GM23338 (cell line): ENCODE results near the gene KIAA1217. TPM values are rescaled to one million over a fixed set of nuclear protein-coding genes. Genes with fewer than 3 reads are reported as not detected.

Source experiments
- ATAC-seq: fragments of 200-7000 bp; cut with Tn5 transposase; 3 replicates; pipeline ENCODE4 v1.9.1; 2020
- DNase-seq: peaks from one replicate; pipeline ENCODE4 v3.0.0-alpha.2; 2015; ENCODE audit warnings: low spot score
- H2AFZ ChIP-seq: fragments of 200-600 bp; sonication (generic); 2 replicates; pipeline ENCODE4 v1.8.0; 2016; ENCODE audit warnings: antibody characterized with exemption, mild to moderate bottlenecking, moderate library complexity
- H3F3A ChIP-seq: fragments of 200-600 bp; sonication (generic); replicated peaks from 2 replicates; pipeline ENCODE4 v1.8.0; 2017; ENCODE audit warnings: antibody characterized with exemption, mixed run types, low read depth
- H3K27ac ChIP-seq: fragments of 200-600 bp; sonication (generic); 2 replicates; pipeline ENCODE4 v1.6.1; 2016; ENCODE audit warnings: low read depth
- H3K27me3 ChIP-seq: fragments of 200-600 bp; sonication (generic); 2 replicates; pipeline ENCODE4 v1.8.0; 2016; ENCODE audit warnings: mild to moderate bottlenecking, mixed run types, moderate library complexity; ENCODE audit not compliant: insufficient read depth
- H3K36me3 ChIP-seq: fragments of 200-600 bp; sonication (generic); 2 replicates; pipeline ENCODE4 v1.8.0; 2016; ENCODE audit warnings: mild to moderate bottlenecking; ENCODE audit not compliant: insufficient read depth
- H3K4me1 ChIP-seq: fragments of 200-600 bp; sonication (generic); 2 replicates; pipeline ENCODE4 v1.8.0; 2016; ENCODE audit warnings: mild to moderate bottlenecking, moderate library complexity; ENCODE audit not compliant: insufficient read depth
- H3K4me2 ChIP-seq: fragments of 200-600 bp; sonication (generic); 2 replicates; pipeline ENCODE4 v1.7.1; 2017; ENCODE audit warnings: mixed run types
- H3K4me3 ChIP-seq: fragments of 200-600 bp; sonication (generic); 2 replicates; pipeline ENCODE4 v1.6.1; 2016; ENCODE audit warnings: mixed run types
- H3K79me2 ChIP-seq: fragments of 200-600 bp; sonication (generic); replicated peaks from 2 replicates; pipeline ENCODE4 v1.8.0; 2017; ENCODE audit warnings: mild to moderate bottlenecking; ENCODE audit not compliant: insufficient read depth
- H3K9me2 ChIP-seq: fragments of 200-600 bp; sonication (generic); 2 replicates; pipeline ENCODE4 v1.8.0; 2017; ENCODE audit not compliant: insufficient read depth
- H4K20me1 ChIP-seq: fragments of 200-600 bp; sonication (generic); replicated peaks from 2 replicates; pipeline ENCODE4 v1.8.0; 2017; ENCODE audit warnings: mild to moderate bottlenecking; ENCODE audit not compliant: insufficient read depth
- H3K27ac Mint-ChIP-seq: 2 replicates; pipeline ENCODE4 v1.8.0; 2020; ENCODE audit warnings: inconsistent platforms, mild to moderate bottlenecking, moderate library complexity, mixed read lengths
- H3K27me3 Mint-ChIP-seq: 3 replicates; pipeline ENCODE4 v1.8.0; 2022; ENCODE audit warnings: low read depth, mild to moderate bottlenecking, moderate library complexity, mixed read lengths, inconsistent platforms; ENCODE audit not compliant: insufficient read depth, poor library complexity
- H3K36me3 Mint-ChIP-seq: 3 replicates; pipeline ENCODE4 v1.8.0; 2021; ENCODE audit warnings: low read depth, mild to moderate bottlenecking, inconsistent platforms, moderate library complexity, mixed read lengths
- H3K4me1 Mint-ChIP-seq: 3 replicates; pipeline ENCODE4 v1.8.0; 2020; ENCODE audit warnings: mild to moderate bottlenecking, inconsistent platforms, mixed read lengths
- H3K4me3 Mint-ChIP-seq: 3 replicates; pipeline ENCODE4 v1.8.0; 2021; ENCODE audit warnings: moderate library complexity, mild to moderate bottlenecking, inconsistent platforms, mixed read lengths
- H3K9me3 Mint-ChIP-seq: 3 replicates; pipeline ENCODE4 v1.8.0; 2020; ENCODE audit warnings: moderate library complexity, mild to moderate bottlenecking, inconsistent platforms, mixed read lengths
- CREB1 ChIP-seq: fragments of 250-450 bp; sonication (Bioruptor Pico); IDR thresholded peaks from 2 replicates; pipeline ENCODE4 v1.5.0; 2020; ENCODE audit warnings: low read depth, mild to moderate bottlenecking, moderate library complexity
- JUNB ChIP-seq: IDR thresholded peaks from one replicate; pipeline ENCODE4 v1.6.1; 2016; ENCODE audit warnings: antibody characterized with exemption; ENCODE audit not compliant: unreplicated experiment
- REST ChIP-seq: IDR thresholded peaks from one replicate; pipeline ENCODE4 v1.6.1; 2018; ENCODE audit warnings: antibody characterized with exemption; ENCODE audit not compliant: unreplicated experiment
- STAT1 ChIP-seq: IDR thresholded peaks from one replicate; pipeline ENCODE4 v1.6.1; 2016; ENCODE audit warnings: antibody characterized with exemption; ENCODE audit not compliant: unreplicated experiment
- ZNF331 ChIP-seq: fragments of 250-450 bp; sonication (Bioruptor Pico); IDR thresholded peaks from 2 replicates; pipeline ENCODE4 v1.5.0; 2020; ENCODE audit warnings: low read depth, mild to moderate bottlenecking, moderate library complexity
- ZNF462 ChIP-seq: fragments of 250-450 bp; sonication (Bioruptor Pico); IDR thresholded peaks from 2 replicates; pipeline ENCODE4 v1.5.0; 2020; ENCODE audit warnings: mild to moderate bottlenecking, moderate library complexity
- polyA plus RNA-seq: library from polyadenylated mRNA; unstranded; fragments of >200 nt; fragmentation: Nextera tagmentation; extraction: Ambion mirVana; gene quantifications from 2 replicates; pipeline ENCODE4 v1.2.1, GENCODE V29; 2016
- total RNA-seq: library from RNA; depleted of rRNA; stranded (reverse); fragments of >200 nt; shearing (Covaris generic); gene quantifications from 2 replicates; pipeline ENCODE4 v1.2.3, GENCODE V29; 2014
- TF ChIP-seq, protein P1 (sequence below), 2 experiments: fragments of 200-600 bp in 1 of 2; sonication (generic) in 1 of 2; conservative IDR thresholded peaks; 2 replicates each; pipeline versions ENCODE4 v1.5.1 to v1.6.1; 2016 to 2017; ENCODE audit warnings: antibody characterized with exemption in 2 of 2, low read depth in 2 of 2, mild to moderate bottlenecking in 2 of 2, moderate library complexity in 1 of 2

KIAA1217 gene
- total and polyA plus RNA-seq, 2 experiments from 2014 or later: 6.4 to 9.1 TPM

DNA sequence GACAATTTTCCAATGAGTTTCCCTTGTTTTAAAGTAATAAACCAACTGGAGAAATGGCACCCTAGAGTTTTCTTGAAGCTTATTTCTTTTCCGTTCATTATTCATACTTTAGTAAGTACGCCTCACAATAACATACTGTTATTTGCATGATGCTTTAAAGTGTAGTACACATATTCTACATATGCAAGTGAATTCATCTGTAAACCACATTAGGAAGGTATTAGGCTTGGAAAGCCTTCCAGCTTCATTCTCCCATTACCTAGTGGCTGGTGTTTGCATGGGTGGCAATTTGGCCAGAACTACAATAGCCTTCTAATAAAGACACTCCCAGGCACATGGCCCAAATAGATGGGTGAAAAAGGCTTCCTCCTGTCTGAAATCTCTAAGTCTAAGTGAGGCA is 45.5 kb upstream of the KIAA1217 start (continued):
- TF ChIP-seq REST (no peak), ZNF462 (CRISPR knock-in tag) (no peak)

DNA sequence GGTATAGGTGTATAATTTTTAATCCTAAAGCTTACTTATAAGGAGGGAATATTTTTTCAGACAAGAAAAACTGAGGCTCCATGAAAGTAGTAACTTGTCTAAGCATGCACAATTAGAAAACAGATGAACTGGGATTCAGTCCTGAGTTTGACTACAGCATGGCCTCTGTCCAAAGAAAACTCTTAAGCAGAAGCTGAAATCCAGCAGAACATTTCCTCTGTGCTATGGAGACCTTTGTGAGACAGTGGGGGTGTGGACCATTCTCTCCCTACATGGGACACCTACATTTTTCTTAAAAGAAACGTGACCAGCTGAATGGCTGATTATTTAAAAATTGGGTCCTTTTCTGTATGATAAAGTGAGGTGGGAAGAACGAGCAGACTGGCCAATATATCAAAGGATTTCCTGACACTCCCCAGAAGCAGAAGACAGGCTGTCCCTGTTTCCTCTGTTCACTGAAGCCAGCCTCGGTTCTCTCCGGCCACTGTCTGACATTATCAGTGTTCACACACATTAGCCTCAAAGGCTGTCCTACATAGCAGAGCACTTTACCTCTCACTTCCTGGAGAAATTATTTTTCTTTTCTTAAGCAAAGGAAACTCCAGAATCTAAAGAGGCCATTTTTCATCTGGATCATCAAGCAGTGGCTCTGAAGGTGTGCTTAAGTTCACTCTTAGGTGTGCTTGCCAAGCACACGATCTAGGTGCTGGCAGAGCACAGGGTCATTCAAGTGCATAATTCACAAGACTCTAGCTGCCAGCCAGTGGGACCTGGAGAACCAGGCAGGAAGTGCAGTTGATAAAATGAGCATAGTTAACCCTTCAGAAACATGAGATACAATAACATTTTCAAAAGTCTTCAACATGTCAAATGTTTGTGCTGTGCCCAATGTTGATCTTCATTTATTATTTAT is 40.4 kb upstream of the KIAA1217 start:
- H4K20me1 ChIP-seq: no peaks in the 10 kb centered on the region
- H3K9me3 Mint-ChIP-seq: peaks cover 7% of the 10 kb centered on the region; the same call in 2 of the 3 replicates
- no peak for ATAC-seq
- H3F3A ChIP-seq: no peaks in the 10 kb centered on the region
- no peak overlapping the region for H3K4me3 ChIP-seq
- no peak for DNase-seq
- no peak overlapping the region for H3K27ac Mint-ChIP-seq
- H3K4me3 Mint-ChIP-seq: no peak overlapping the region
- no peaks in the 10 kb centered on the region for H3K36me3 Mint-ChIP-seq
- H3K27me3 ChIP-seq: no peaks in the 10 kb centered on the region
- H2AFZ ChIP-seq: no peak overlapping the region
- no peaks in the 10 kb centered on the region for H3K36me3 ChIP-seq
- H3K4me2 ChIP-seq: no peak overlapping the region
- H3K79me2 ChIP-seq: no peaks in the 10 kb centered on the region
- no peaks in the 10 kb centered on the region for H3K4me1 ChIP-seq
- 0 out of 2 replicates have a peak, but pooled peaks cover 6% of the 10 kb centered on the region for H3K9me2 ChIP-seq
- no peaks in the 10 kb centered on the region for H3K4me1 Mint-ChIP-seq
- H3K27ac ChIP-seq: no peak overlapping the region
- no peaks in the 10 kb centered on the region for H3K27me3 Mint-ChIP-seq
- TF ChIP-seq ZNF331 (CRISPR knock-in tag) (no peak), JUNB (no peak), CREB1 (CRISPR knock-in tag) (no peak), REST (no peak), STAT1 (no peak)
- TF ChIP-seq, protein P1, sequence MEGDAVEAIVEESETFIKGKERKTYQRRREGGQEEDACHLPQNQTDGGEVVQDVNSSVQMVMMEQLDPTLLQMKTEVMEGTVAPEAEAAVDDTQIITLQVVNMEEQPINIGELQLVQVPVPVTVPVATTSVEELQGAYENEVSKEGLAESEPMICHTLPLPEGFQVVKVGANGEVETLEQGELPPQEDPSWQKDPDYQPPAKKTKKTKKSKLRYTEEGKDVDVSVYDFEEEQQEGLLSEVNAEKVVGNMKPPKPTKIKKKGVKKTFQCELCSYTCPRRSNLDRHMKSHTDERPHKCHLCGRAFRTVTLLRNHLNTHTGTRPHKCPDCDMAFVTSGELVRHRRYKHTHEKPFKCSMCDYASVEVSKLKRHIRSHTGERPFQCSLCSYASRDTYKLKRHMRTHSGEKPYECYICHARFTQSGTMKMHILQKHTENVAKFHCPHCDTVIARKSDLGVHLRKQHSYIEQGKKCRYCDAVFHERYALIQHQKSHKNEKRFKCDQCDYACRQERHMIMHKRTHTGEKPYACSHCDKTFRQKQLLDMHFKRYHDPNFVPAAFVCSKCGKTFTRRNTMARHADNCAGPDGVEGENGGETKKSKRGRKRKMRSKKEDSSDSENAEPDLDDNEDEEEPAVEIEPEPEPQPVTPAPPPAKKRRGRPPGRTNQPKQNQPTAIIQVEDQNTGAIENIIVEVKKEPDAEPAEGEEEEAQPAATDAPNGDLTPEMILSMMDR (conservative IDR thresholded peaks at IDR 0.05; ENCODE audit: low read depth in 2 of 2): no peak
